Liver (tissue), 9 donors: ENCODE data around the gene FAM120AOS. TPM values are rescaled to one million over a fixed set of nuclear protein-coding genes. Genes with fewer than 3 reads are reported as not detected.
A peak's percentile ranks its signal among the peaks of the same experiment; 100 is the strongest.

Source experiments
- DNase-seq: peaks from one replicate; pipeline ENCODE4 v3.0.0-alpha.2; 2017; ENCODE audit warnings: low spot score
- H3K27ac ChIP-seq, 2 donors: one replicate each; pipeline ENCODE4 v1.7.0; 2013; ENCODE audit warnings: inconsistent platforms in 2 of 2, low read length in 2 of 2, control low read depth in 1 of 2, low read depth in 1 of 2, mild to moderate bottlenecking in 1 of 2
- H3K27me3 ChIP-seq, 4 donors: one replicate each; pipeline versions ENCODE4 v1.6.1 to v1.7.0; 2013; ENCODE audit warnings: low read length in 3 of 4, inconsistent platforms in 1 of 4, mild to moderate bottlenecking in 1 of 4, moderate library complexity in 1 of 4; ENCODE audit not compliant: control insufficient read depth in 4 of 4, insufficient read depth in 4 of 4
- H3K36me3 ChIP-seq, 4 donors: one replicate each; pipeline versions ENCODE4 v1.6.1 to v1.7.0; 2013; ENCODE audit warnings: low read length in 3 of 4, mild to moderate bottlenecking in 3 of 4, low read depth in 1 of 4, moderate library complexity in 1 of 4; ENCODE audit not compliant: control insufficient read depth in 4 of 4, insufficient read depth in 3 of 4
- H3K4me1 ChIP-seq, 4 donors: one replicate each; pipeline versions ENCODE4 v1.6.1 to v1.7.0; 2013; ENCODE audit warnings: low read length in 3 of 4, mild to moderate bottlenecking in 3 of 4, moderate library complexity in 1 of 4; ENCODE audit not compliant: control insufficient read depth in 4 of 4, insufficient read depth in 4 of 4
- H3K4me3 ChIP-seq, 3 donors: one replicate each; pipeline versions ENCODE4 v1.6.1 to v1.7.0; 2013; ENCODE audit warnings: low read length in 3 of 3, control low read depth in 1 of 3, low read depth in 1 of 3, mild to moderate bottlenecking in 1 of 3
- H3K9ac ChIP-seq, 2 donors: one replicate each; pipeline ENCODE4 v1.7.0; 2013; ENCODE audit warnings: low read length in 2 of 2, mild to moderate bottlenecking in 2 of 2, moderate library complexity in 2 of 2, control low read depth in 1 of 2, low read depth in 1 of 2
- H3K9me3 ChIP-seq, 4 donors: one replicate each; pipeline versions ENCODE4 v1.6.1 to v1.7.0; 2013; ENCODE audit warnings: low read length in 3 of 4; ENCODE audit not compliant: control insufficient read depth in 4 of 4
- EGR1 ChIP-seq, 2 donors: IDR thresholded peaks; 2 replicates each; pipeline ENCODE4 v1.6.1; 2016 to 2018; ENCODE audit warnings: antibody characterized with exemption in 2 of 2, low read depth in 2 of 2
- FOXA2 ChIP-seq: IDR thresholded peaks from 2 replicates; pipeline ENCODE4 v1.6.1; 2016; ENCODE audit warnings: antibody characterized with exemption
- GABPA ChIP-seq, 2 donors: IDR thresholded peaks in 1 of 2; conservative IDR thresholded peaks in 1 of 2; 2 replicates each; pipeline ENCODE4 v1.6.1; 2016; ENCODE audit warnings: antibody characterized with exemption in 2 of 2, mild to moderate bottlenecking in 1 of 2, moderate library complexity in 1 of 2
- HNF4G ChIP-seq: IDR thresholded peaks from 2 replicates; pipeline ENCODE4 v1.6.1; 2016; ENCODE audit warnings: antibody characterized with exemption
- JUND ChIP-seq, 2 donors: IDR thresholded peaks; 2 replicates each; pipeline ENCODE4 v1.6.1; 2016; ENCODE audit warnings: antibody characterized with exemption in 2 of 2
- NR2F2 ChIP-seq: IDR thresholded peaks from 2 replicates; pipeline ENCODE4 v1.6.1; 2016; ENCODE audit warnings: antibody characterized with exemption
- RXRA ChIP-seq, 2 donors: IDR thresholded peaks; 2 replicates each; pipeline ENCODE4 v1.6.1; 2017 to 2018; ENCODE audit warnings: antibody characterized with exemption in 2 of 2, mild to moderate bottlenecking in 1 of 2
- SP1 ChIP-seq: IDR thresholded peaks from 2 replicates; pipeline ENCODE4 v1.6.1; 2018; ENCODE audit warnings: antibody characterized with exemption, mild to moderate bottlenecking
- TAF1 ChIP-seq: conservative IDR thresholded peaks from 2 replicates; pipeline ENCODE4 v1.6.1; 2016; ENCODE audit warnings: antibody characterized with exemption, mild to moderate bottlenecking
- WGBS: extraction: QIAGEN DNeasy Blood & Tissue Kit; methylation state at CpG from one replicate; pipeline ENCODE4 v1.1.7; 2013; 5-methylcytosine and 5-hydroxymethylcytosine counted together
- polyA plus RNA-seq, 2 donors: library from polyadenylated mRNA; stranded (reverse) in 1 of 2; unstranded in 1 of 2; fragments of 200-250 nt in 1 of 2; fragments of >200 nt in 1 of 2; fragmentation: Nextera tagmentation in 1 of 2; extraction: Ambion mirVana in 1 of 2; gene quantifications; one replicate each; pipeline versions ENCODE4 v1.2.1 to v1.2.3, GENCODE V29; 2013 to 2015
- total RNA-seq, 2 donors: library from RNA; depleted of rRNA; stranded (reverse); fragments of >200 nt; gene quantifications; one replicate each; pipeline ENCODE4 v1.2.3, GENCODE V29; 2014
- TF ChIP-seq, protein P1 (sequence below): IDR thresholded peaks from 2 replicates; pipeline ENCODE4 v1.6.1; 2016; ENCODE audit warnings: antibody characterized with exemption
- TF ChIP-seq, protein P2 (sequence below): IDR thresholded peaks from 2 replicates; pipeline ENCODE4 v1.6.1; 2016; ENCODE audit warnings: antibody characterized with exemption
- TF ChIP-seq, protein P3 (sequence below): IDR thresholded peaks from 2 replicates; pipeline ENCODE4 v1.6.1; 2016; ENCODE audit warnings: antibody characterized with exemption
- TF ChIP-seq, protein P4 (sequence below): fragments of 150-350 bp; IDR thresholded peaks from 2 replicates; pipeline ENCODE4 v1.5.1; 2017; ENCODE audit warnings: improper control_type of control experiment, low read depth, low read length; ENCODE audit not compliant: missing input control
- donor health status: healthy.
- donor health status: healthy.
- donor health status: healthy.
- donor health status: healthy.
- donor health status: healthy.

Gene FAM120AOS
- total and polyA plus RNA-seq, 4 donors: 16.4 to 25.0 (median 17.3) TPM

DNA sequence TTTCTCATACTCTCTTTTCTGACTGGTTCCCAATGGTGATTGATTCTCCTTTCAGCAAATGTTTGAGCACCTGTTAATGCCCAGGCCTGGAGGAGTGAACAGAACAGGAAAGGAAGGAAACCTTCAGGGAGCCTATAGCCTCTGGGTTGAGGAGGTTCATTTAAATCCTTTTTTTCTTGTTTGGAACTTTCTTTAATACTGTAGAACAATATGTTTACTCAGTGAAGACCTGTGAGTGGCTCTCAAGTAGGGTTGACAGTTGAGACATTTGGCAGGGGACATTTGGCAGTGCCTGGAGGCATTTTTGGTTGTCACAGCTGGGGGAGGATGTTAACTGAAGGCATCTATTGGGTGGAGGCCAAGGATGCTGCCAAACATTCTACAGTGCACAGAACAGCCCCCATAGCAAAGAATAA, 6.1 kb upstream of the FAM120AOS start:
- no peaks in the 10 kb centered on the region for H3K9me3 ChIP-seq
- H3K9ac ChIP-seq: peak overlapping the region in 1 of 2 donors; percentile 25
- DNase-seq: no peak
- no peak for TF ChIP-seq RXRA (IDR thresholded peaks at IDR 0.05)
- no peak for TF ChIP-seq GABPA (IDR thresholded peaks at IDR 0.05 in 1 of 2, conservative IDR thresholded peaks at IDR 0.05 in 1 of 2)
- TF ChIP-seq EGR1 (IDR thresholded peaks at IDR 0.05; ENCODE audit: low read depth in 2 of 2): no peak
- TF ChIP-seq, protein P1, sequence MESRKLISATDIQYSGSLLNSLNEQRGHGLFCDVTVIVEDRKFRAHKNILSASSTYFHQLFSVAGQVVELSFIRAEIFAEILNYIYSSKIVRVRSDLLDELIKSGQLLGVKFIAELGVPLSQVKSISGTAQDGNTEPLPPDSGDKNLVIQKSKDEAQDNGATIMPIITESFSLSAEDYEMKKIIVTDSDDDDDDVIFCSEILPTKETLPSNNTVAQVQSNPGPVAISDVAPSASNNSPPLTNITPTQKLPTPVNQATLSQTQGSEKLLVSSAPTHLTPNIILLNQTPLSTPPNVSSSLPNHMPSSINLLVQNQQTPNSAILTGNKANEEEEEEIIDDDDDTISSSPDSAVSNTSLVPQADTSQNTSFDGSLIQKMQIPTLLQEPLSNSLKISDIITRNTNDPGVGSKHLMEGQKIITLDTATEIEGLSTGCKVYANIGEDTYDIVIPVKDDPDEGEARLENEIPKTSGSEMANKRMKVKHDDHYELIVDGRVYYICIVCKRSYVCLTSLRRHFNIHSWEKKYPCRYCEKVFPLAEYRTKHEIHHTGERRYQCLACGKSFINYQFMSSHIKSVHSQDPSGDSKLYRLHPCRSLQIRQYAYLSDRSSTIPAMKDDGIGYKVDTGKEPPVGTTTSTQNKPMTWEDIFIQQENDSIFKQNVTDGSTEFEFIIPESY: no peak
- TF ChIP-seq TAF1: no peak
- no peaks in the 10 kb centered on the region for H3K27me3 ChIP-seq
- H3K4me3 ChIP-seq: no peak overlapping the region
- H3K27ac ChIP-seq: no peak overlapping the region
- peaks cover 10 to 46% (median 21%) of the 10 kb centered on the region in 4 donors for H3K4me1 ChIP-seq
- H3K36me3 ChIP-seq: no peaks in the 10 kb centered on the region

- H3K27ac ChIP-seq: no peak overlapping the region
Measured at GRCh38 chr9:93458712-93459111, 5.3 kb upstream of the FAM120AOS start.

GRCh38 chr9:93457006-93457405, 3.6 kb upstream of the FAM120AOS start:
- no peaks in the 10 kb centered on the region for H3K27me3 ChIP-seq
- 81% methylated on average over 1 of the region's 1 CpG for WGBS
- no peak for DNase-seq
- no peaks in the 10 kb centered on the region for H3K36me3 ChIP-seq
- no peak overlapping the region for H3K9ac ChIP-seq
- no peaks in the 10 kb centered on the region for H3K9me3 ChIP-seq
- peaks cover 8 to 54% (median 28%) of the 10 kb centered on the region in 4 donors for H3K4me1 ChIP-seq
- H3K27ac ChIP-seq: no peak overlapping the region
- TF ChIP-seq SP1 (no peak), JUND (IDR thresholded peaks at IDR 0.05) (no peak), FOXA2 (no peak), NR2F2 (no peak), RXRA (IDR thresholded peaks at IDR 0.05) (no peak), HNF4G (no peak), GABPA (IDR thresholded peaks at IDR 0.05 in 1 of 2, conservative IDR thresholded peaks at IDR 0.05 in 1 of 2) (no peak)
- TF ChIP-seq, protein P2, sequence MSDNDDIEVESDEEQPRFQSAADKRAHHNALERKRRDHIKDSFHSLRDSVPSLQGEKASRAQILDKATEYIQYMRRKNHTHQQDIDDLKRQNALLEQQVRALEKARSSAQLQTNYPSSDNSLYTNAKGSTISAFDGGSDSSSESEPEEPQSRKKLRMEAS: no peak
- TF ChIP-seq, protein P3, sequence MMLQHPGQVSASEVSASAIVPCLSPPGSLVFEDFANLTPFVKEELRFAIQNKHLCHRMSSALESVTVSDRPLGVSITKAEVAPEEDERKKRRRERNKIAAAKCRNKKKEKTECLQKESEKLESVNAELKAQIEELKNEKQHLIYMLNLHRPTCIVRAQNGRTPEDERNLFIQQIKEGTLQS: no peak
- TF ChIP-seq, protein P1: no peak
- TF ChIP-seq, protein P4, sequence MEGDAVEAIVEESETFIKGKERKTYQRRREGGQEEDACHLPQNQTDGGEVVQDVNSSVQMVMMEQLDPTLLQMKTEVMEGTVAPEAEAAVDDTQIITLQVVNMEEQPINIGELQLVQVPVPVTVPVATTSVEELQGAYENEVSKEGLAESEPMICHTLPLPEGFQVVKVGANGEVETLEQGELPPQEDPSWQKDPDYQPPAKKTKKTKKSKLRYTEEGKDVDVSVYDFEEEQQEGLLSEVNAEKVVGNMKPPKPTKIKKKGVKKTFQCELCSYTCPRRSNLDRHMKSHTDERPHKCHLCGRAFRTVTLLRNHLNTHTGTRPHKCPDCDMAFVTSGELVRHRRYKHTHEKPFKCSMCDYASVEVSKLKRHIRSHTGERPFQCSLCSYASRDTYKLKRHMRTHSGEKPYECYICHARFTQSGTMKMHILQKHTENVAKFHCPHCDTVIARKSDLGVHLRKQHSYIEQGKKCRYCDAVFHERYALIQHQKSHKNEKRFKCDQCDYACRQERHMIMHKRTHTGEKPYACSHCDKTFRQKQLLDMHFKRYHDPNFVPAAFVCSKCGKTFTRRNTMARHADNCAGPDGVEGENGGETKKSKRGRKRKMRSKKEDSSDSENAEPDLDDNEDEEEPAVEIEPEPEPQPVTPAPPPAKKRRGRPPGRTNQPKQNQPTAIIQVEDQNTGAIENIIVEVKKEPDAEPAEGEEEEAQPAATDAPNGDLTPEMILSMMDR: no peak
- H3K4me3 ChIP-seq: no peak overlapping the region

More at GRCh38 chr9:93458712-93459111, 5.3 kb upstream of the FAM120AOS start:
- no peak overlapping the region for H3K4me3 ChIP-seq
- no peak overlapping the region for H3K9ac ChIP-seq
- WGBS: 74% methylated on average over 4 of the region's 4 CpGs
- H3K36me3 ChIP-seq: no peaks in the 10 kb centered on the region
- peaks cover 8 to 52% (median 27%) of the 10 kb centered on the region in 4 donors for H3K4me1 ChIP-seq
- no peaks in the 10 kb centered on the region for H3K27me3 ChIP-seq
- no peak for TF ChIP-seq JUND (IDR thresholded peaks at IDR 0.05)
- TF ChIP-seq, protein P3: no peak
- TF ChIP-seq RXRA (IDR thresholded peaks at IDR 0.05): peak; percentile 43 to 45
- no peak for TF ChIP-seq EGR1 (IDR thresholded peaks at IDR 0.05; ENCODE audit: low read depth in 2 of 2)
- DNase-seq: no peak
- no peaks in the 10 kb centered on the region for H3K9me3 ChIP-seq
